H9 (cell line): ENCODE measurements around the gene RFESD. TPM values are rescaled to one million over a fixed set of nuclear protein-coding genes. Genes with fewer than 3 reads are reported as not detected.

Experiments used
- DNase-seq: peaks from one replicate; pipeline ENCODE4 v3.0.0-alpha.2; 2017
- H2AFZ ChIP-seq: one replicate; pipeline ENCODE4 v1.6.1; 2013; ENCODE audit warnings: mild to moderate bottlenecking, low read length, control low read depth, moderate library complexity
- H2AK5ac ChIP-seq: 2 replicates; pipeline ENCODE4 v1.6.1; 2013; ENCODE audit warnings: low read length, control low read depth, mixed read lengths; ENCODE audit not compliant: insufficient read length
- H2BK120ac ChIP-seq: one replicate; pipeline ENCODE4 v1.6.1; 2013; ENCODE audit warnings: low read depth, mild to moderate bottlenecking, low read length, control low read depth, inconsistent platforms; ENCODE audit not compliant: poor library complexity, severe bottlenecking
- H2BK12ac ChIP-seq: 2 replicates; pipeline ENCODE4 v1.6.1; 2013; ENCODE audit warnings: low read length, control low read depth, mixed read lengths, low read depth; ENCODE audit not compliant: insufficient read length
- H2BK15ac ChIP-seq: 2 replicates; pipeline ENCODE4 v1.6.1; 2013; ENCODE audit warnings: low read depth, low read length, control low read depth
- H2BK20ac ChIP-seq: one replicate; pipeline ENCODE4 v1.6.1; 2013; ENCODE audit warnings: low read depth, mild to moderate bottlenecking, low read length, control low read depth, inconsistent platforms; ENCODE audit not compliant: poor library complexity, severe bottlenecking
- H2BK5ac ChIP-seq: 2 replicates; pipeline ENCODE4 v1.6.1; 2013; ENCODE audit warnings: low read length, control low read depth, mixed read lengths; ENCODE audit not compliant: insufficient read length
- H3K14ac ChIP-seq: 2 replicates; pipeline ENCODE4 v1.6.1; 2013; ENCODE audit warnings: low read length, control low read depth; ENCODE audit not compliant: insufficient read depth
- H3K18ac ChIP-seq: 2 replicates; pipeline ENCODE4 v1.6.1; 2013; ENCODE audit warnings: low read depth, mild to moderate bottlenecking, mixed read lengths, low read length, control low read depth; ENCODE audit not compliant: insufficient read length
- H3K23ac ChIP-seq: 2 replicates; pipeline ENCODE4 v1.6.1; 2013; ENCODE audit warnings: low read length, control low read depth, mixed read lengths, low read depth; ENCODE audit not compliant: insufficient read length
- H3K23me2 ChIP-seq: 2 replicates; pipeline ENCODE4 v1.6.1; 2013; ENCODE audit warnings: low read depth, mild to moderate bottlenecking, mixed read lengths, low read length, control low read depth; ENCODE audit not compliant: insufficient read length, poor library complexity, severe bottlenecking
- H3K27ac ChIP-seq: 2 replicates; pipeline ENCODE4 v1.5.1; 2013; ENCODE audit warnings: low read length, control low read depth, mixed read lengths, low read depth; ENCODE audit not compliant: insufficient read length
- H3K27me3 ChIP-seq: 2 replicates; pipeline ENCODE4 v1.6.1; 2013; ENCODE audit warnings: low read length, control low read depth, inconsistent platforms; ENCODE audit not compliant: insufficient read depth
- H3K4ac ChIP-seq: 2 replicates; pipeline ENCODE4 v1.6.1; 2013; ENCODE audit warnings: low read depth, mild to moderate bottlenecking, control low read depth, inconsistent platforms, low read length, moderate library complexity
- H3K4me1 ChIP-seq: 2 replicates; pipeline ENCODE4 v1.6.1; 2013; ENCODE audit warnings: low read length, control low read depth, inconsistent platforms; ENCODE audit not compliant: insufficient read depth
- H3K4me2 ChIP-seq: 2 replicates; pipeline ENCODE4 v1.6.1; 2013; ENCODE audit warnings: low read length, control low read depth, mixed read lengths; ENCODE audit not compliant: insufficient read length, insufficient read depth
- H3K56ac ChIP-seq: 2 replicates; pipeline ENCODE4 v1.6.1; 2013; ENCODE audit warnings: low read depth, mild to moderate bottlenecking, mixed read lengths, low read length, control low read depth; ENCODE audit not compliant: insufficient read length
- H3K79me1 ChIP-seq: 2 replicates; pipeline ENCODE4 v1.6.1; 2013; ENCODE audit warnings: low read depth, mild to moderate bottlenecking, moderate library complexity, low read length, control low read depth, inconsistent platforms; ENCODE audit not compliant: insufficient read depth, poor library complexity, severe bottlenecking
- H3K79me2 ChIP-seq: 2 replicates; pipeline ENCODE4 v1.6.1; 2013; ENCODE audit warnings: low read length, control low read depth, inconsistent platforms; ENCODE audit not compliant: insufficient read depth
- H3K9ac ChIP-seq: 2 replicates; pipeline ENCODE4 v1.6.1; 2013; ENCODE audit warnings: low read length, control low read depth, mixed read lengths; ENCODE audit not compliant: insufficient read length; ENCODE audit errors: extremely low read depth
- H3K9me3 ChIP-seq: one replicate; pipeline ENCODE4 v1.6.1; 2013; ENCODE audit warnings: low read depth, low read length, inconsistent platforms; ENCODE audit not compliant: control insufficient read depth
- H3T11ph ChIP-seq: one replicate; pipeline ENCODE4 v1.6.1; 2013; ENCODE audit warnings: mild to moderate bottlenecking, low read length, control low read depth, inconsistent platforms
- H4K20me1 ChIP-seq: one replicate; pipeline ENCODE4 v1.6.1; 2013; ENCODE audit not compliant: control insufficient read depth, insufficient read length, insufficient read depth
- H4K5ac ChIP-seq: 2 replicates; pipeline ENCODE4 v1.6.1; 2013; ENCODE audit warnings: low read depth, mild to moderate bottlenecking, mixed read lengths, low read length, control low read depth; ENCODE audit not compliant: insufficient read length
- H4K8ac ChIP-seq: replicated peaks from 2 replicates; pipeline ENCODE4 v1.6.1; 2013; ENCODE audit warnings: low read length, control low read depth, mixed read lengths, low read depth; ENCODE audit not compliant: insufficient read length
- H4K91ac ChIP-seq: 2 replicates; pipeline ENCODE4 v1.6.1; 2013; ENCODE audit warnings: low read depth, mild to moderate bottlenecking, moderate library complexity, mixed read lengths, low read length, control low read depth; ENCODE audit not compliant: insufficient read length
- H3K27ac Mint-ChIP-seq, 3 experiments: 2 replicates in 2 of 3; 3 replicates in 1 of 3; pipeline ENCODE4 v1.8.0; 2020 to 2021; ENCODE audit warnings: mixed read lengths in 3 of 3, mild to moderate bottlenecking in 1 of 3, moderate library complexity in 1 of 3
- H3K27me3 Mint-ChIP-seq: 2 replicates; pipeline ENCODE4 v1.8.0; 2021; ENCODE audit warnings: low read depth, mild to moderate bottlenecking, moderate library complexity, mixed read lengths
- H3K36me3 Mint-ChIP-seq, 3 experiments: 2 replicates in 2 of 3; 3 replicates in 1 of 3; pipeline ENCODE4 v1.8.0; 2020 to 2021; ENCODE audit warnings: low read depth in 3 of 3, mixed read lengths in 3 of 3; ENCODE audit not compliant: insufficient read depth in 1 of 3
- H3K4me1 Mint-ChIP-seq, 2 experiments: 2 replicates each; pipeline ENCODE4 v1.8.0; 2020; ENCODE audit warnings: mixed read lengths in 2 of 2
- H3K4me3 Mint-ChIP-seq, 2 experiments: 2 replicates in 1 of 2; 3 replicates in 1 of 2; pipeline ENCODE4 v1.8.0; 2020 to 2021; ENCODE audit warnings: mild to moderate bottlenecking in 2 of 2, mixed read lengths in 2 of 2, moderate library complexity in 1 of 2
- H3K9me3 Mint-ChIP-seq, 2 experiments: 2 replicates in 1 of 2; 3 replicates in 1 of 2; pipeline ENCODE4 v1.8.0; 2020; ENCODE audit warnings: mild to moderate bottlenecking in 2 of 2, mixed read lengths in 2 of 2, moderate library complexity in 1 of 2
- CTCF ChIP-seq: fragments of 200-600 bp; sonication (generic); conservative IDR thresholded peaks from 3 replicates; pipeline ENCODE4 v1.8.0; 2021; ENCODE audit warnings: antibody characterized with exemption, mild to moderate bottlenecking
- WGBS: extraction: QIAGEN DNeasy Blood & Tissue Kit; methylation state at CpG from one replicate; pipeline ENCODE4 v1.1.7; 2013; ENCODE audit warnings: missing lambda C conversion rate, low lambda C conversion rate, mixed read lengths; ENCODE audit not compliant: insufficient read length; ENCODE audit errors: extremely low coverage; 5-methylcytosine and 5-hydroxymethylcytosine counted together
- total RNA-seq: library from RNA; stranded (reverse); gene quantifications from 2 replicates; pipeline ENCODE4 v1.2.1, GENCODE V29; 2021

The RFESD gene
- total RNA-seq, 1 experiment from 2014 or later, result 1.7 TPM

DNA sequence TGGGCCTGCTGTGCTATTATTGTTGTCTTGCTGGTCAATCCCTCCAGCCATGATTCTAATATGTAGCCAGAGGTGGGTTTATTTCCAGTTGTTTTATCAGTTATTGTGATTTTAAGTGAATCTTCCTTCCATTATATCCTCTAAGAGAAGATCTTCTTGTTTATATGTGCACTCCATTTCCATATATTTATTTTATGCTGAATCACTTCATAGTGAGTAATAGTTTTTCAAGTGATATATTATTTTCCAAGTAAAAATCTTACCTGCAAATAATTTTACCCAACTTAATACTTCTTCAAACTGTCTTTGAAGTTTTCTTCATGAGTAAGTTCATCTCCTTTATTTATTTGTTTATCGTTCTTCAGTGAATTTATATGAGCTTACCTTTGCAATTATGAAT lies 40.2 kb upstream of the RFESD start:
- Histone ChIP-seq H4K20me1 (no peaks in the 10 kb centered on the region), H2BK20ac (no peak overlapping the region), H3K23ac (no peak overlapping the region), H3K4me1 (no peaks in the 10 kb centered on the region), H3K18ac (no peak overlapping the region), H3K23me2 (no peaks in the 10 kb centered on the region), H3K4me2 (no peak overlapping the region), H3K56ac (no peak overlapping the region), H3K79me2 (no peaks in the 10 kb centered on the region), H4K91ac (no peak overlapping the region), H2BK15ac (no peak overlapping the region), H3K9me3 (no peaks in the 10 kb centered on the region), H2AK5ac (no peak overlapping the region), H4K8ac (no peak overlapping the region), H3K4ac (no peak overlapping the region), H3K27ac (no peak overlapping the region), H2BK120ac (no peak overlapping the region), H2BK5ac (no peak overlapping the region), H3K9ac (no peak overlapping the region), H3K79me1 (no peaks in the 10 kb centered on the region), H3T11ph (no peak overlapping the region), H2BK12ac (no peak overlapping the region), H2AFZ (no peak overlapping the region), H3K27me3 (no peaks in the 10 kb centered on the region), H4K5ac (no peak overlapping the region), H3K14ac (no peak overlapping the region)
- WGBS, result no CpG with 5 or more reads among the region's 1 CpG
- no peak for TF ChIP-seq CTCF
- peaks cover 2% of the 10 kb centered on the region for H3K27me3 Mint-ChIP-seq
- H3K4me1 Mint-ChIP-seq, result no peaks in the 10 kb centered on the region
- H3K4me3 Mint-ChIP-seq, result no peak overlapping the region
- H3K36me3 Mint-ChIP-seq, result no peaks in the 10 kb centered on the region; a peak in 1 of 7 replicates
- H3K27ac Mint-ChIP-seq, result no peak overlapping the region; a peak in 1 of 7 replicates
- no peaks in the 10 kb centered on the region for H3K9me3 Mint-ChIP-seq
- DNase-seq, result no peak
